SKM-1 treated with dmso at 0.1 percent for 144 hours (cell line): ENCODE results near the gene BAIAP2L1.

Experiments used
- DNase-seq: peaks from one replicate; lab custom pipeline; 2025; ENCODE audit not compliant: unreplicated experiment; lab: John Stamatoyannopoulos, UW

The BAIAP2L1 gene

DNA sequence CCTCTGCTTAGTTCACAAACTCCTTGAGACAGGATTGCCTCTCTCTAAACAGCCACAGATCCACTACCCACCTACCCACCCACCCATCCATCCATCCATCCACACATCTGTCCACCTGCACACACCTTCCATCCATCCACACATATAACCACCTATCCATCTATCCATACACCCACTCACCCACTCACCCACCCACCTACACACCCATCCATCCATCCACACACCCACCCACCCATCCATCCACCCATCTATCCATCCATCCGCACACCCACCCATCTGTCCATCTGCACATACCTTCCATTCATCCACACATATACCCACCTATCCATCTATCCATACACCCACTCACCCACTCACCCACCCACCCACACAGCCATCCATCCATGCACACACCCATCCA lies 158.5 kb downstream of the BAIAP2L1 start:
- no peak for DNase-seq

DNA sequence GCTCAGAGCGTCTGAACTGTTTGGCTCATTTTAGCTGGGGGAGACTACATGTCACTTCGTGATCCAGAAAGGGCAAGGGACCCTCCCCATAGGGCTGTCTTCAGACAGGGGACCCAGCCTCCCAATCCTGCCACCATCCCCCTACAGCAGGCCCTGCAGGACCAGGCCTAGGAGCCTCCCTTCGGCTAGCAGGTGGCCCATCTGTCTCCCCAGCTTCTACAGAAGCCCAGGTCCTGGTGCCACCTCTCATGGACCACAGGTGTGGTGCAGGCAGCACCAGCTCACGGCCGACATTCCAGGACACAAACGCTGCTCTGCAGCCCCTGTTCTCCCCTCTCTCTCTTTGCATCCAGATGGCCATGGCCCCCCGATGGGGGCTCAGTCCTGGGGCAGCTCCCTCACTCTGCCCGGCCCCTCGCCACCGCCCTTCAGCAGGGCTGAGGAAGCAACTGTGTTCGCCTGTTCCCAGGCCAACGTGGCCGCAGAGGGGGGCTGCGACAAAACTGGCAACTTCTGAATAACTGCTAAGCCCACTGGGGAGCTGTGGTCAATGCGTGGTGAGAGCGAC lies 159.1 kb downstream of the BAIAP2L1 start:
- DNase-seq: no peak
